Central memory CD4-positive, alpha-beta T cell (primary cell): Measurements from ENCODE around the gene C1orf52.
A peak's percentile ranks its signal among the peaks of the same experiment; 100 is the strongest.

Source experiments
- DNase-seq: peaks from one replicate; pipeline ENCODE4 v3.0.0; 2022
- total RNA-seq, 3 experiments: gene quantifications; one replicate each; lab custom pipeline; 2026; lab: John Stamatoyannopoulos, UW

C1orf52 gene
- total RNA-seq = 34.2 to 53.2 (median 39.6) reads per million in 3 experiments

DNA sequence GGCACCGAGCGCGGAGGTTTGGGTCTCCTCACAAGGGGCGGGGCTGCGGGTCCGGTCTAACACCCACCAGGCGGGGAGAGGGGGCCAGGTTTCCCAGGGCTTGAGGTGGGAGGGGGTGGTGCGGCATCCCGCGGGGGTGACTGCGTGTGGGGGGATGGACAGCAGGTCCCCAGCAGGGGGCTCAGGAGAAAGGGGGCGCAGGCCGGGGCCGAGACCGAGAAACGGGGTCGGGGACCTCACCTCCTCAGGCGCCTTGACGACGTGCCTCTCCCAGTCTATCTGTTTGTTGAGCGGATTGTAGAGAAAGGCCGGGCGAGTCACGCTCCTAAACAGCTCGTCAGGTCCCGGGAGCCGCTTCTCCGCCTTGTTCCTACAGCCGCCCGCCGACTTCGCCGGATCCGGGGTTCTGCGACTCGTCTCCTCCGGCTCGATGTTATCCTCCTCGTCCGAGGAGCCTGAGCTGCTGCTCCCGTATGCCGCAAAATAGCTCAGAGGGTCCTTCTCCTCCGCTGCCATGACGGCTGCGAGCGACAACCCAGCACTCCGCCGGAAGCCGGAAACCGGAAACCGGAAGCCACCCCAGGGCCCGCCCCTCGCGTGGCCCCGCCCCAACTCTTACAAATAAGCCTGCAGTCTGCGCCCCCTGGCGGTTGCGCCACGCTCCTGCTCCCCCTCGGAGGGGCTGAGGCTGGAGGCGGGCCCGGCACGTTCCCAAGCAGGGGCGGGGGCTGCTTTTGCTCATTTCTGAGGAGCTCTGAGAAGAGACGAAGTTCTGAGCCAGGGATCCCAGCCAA lies at the start of gene C1orf52:
C1orf52 (minus strand) TSS at position 545 of the 794 bp plus-strand sequence; CDS start at position 516, 29 bp downstream.
- peak; percentile 93 for DNase-seq

DNA sequence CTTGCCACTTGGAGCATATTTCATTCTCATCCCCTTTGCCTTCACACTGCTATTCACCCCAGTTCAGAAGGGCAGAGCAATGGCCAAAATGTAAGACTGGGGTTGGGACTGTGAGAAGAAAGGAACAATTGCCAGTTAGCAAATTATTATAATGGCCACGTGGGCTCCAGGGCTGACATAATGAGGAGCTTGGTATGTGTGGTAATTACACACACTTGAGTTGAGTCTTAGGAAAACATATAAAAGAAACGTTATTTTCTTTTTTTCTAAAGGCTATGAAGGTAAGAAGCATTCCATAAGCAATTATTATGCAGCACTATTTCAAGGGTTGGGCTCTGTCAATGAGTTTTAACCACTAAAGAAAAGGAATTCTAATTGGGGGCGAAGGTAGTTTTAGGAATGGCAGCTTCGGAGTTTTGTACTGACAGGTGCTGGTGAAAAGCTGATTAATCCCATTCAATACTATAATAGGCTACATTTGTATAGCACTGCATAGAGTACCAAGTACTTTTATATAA lies 49.4 kb upstream of the C1orf52 start:
- DNase-seq = no peak

DNA sequence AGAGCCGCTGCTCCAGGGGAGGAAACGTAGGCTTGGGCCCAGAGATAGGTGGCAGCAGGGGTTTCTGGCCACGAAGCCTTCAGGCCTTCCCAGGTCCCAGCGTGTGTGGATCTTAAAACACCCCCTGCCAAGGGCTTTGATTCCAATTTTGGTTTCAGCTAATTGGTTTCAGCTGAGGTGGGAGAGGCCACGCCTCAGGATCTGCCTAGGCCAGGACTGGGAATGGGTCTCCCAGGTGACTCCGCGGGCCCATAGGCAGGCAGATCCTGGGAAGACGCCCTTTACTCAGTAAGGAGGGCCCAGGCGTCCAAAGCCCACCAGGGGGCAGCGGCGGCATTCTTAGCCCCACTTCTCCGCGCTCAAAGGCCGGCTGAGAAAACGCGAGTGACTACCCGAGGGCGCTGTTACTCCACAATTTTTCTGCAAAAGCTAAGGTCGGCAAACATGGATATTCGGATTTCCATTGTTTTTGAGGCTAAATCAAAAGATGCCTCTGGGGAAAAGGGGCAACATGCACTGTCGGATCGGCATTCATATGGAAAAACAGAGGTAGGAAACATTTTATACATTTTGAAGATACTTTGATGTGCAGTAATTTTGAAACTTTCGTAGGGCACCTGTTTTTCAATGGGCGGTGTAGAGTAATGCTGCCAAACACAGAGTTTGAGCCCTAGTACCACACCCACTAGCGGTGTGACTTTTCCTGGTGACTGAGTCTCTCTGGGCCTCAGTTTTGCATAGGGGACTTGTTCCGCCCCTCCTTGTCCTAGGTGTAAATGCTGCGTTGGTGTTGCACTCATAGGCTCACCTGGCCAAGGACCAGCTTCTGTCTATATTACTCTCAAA lies 48.7 kb upstream of the C1orf52 start:
- DNase-seq = peak; percentile 24

DNA sequence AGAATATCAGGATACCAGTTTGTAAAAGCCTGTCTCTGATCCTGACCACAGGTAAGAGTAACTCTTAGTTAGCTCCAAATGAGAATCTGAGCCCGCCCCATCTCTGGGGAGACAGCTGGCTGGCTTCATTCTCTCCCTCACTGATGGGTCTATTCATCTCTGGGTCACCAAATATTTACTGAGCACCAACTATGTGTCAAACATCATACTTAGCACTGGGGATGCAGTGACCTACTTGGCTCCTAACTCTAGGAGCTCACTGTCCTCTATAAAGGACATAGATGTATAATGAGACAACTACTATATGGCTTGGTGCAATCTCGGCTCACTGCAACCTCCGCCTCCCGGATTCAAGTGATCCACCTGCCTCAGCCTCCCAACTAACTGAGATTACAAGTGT lies 46.8 kb upstream of the C1orf52 start:
- no peak for DNase-seq

DNA sequence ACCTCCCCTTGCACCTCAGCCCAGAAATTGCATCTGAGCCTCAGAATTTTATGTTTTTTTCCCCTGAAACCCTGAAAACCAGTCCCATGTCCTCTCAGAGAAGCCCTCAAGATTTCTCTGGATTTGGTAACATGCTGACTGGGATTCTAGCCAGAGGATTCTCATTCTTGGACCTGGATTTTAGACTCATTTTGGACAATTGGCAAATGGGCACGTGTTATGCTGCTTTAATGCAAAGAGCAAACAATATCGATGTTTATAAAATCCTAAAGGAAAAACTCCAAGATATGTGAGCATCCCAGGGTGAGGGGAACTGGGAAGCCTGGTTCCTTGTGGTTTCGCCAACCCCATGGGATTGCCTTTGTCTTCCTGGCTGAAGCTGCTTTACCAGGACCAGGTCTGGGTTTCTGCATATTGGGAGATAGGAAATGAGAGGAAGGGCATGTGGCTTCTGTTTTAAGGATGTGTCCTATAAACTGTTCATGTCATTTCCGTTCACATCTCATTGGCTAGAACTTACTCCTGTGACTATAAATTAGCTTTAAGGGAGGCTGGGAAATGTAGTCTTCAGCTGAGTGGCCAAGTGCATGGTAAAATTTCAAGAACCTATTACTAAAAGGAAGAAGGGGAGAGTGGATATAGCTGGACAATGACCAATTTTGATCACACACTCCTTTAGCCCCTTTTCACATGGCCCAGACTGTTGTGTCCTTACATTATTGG lies 44.1 kb upstream of the C1orf52 start:
- DNase-seq = no peak

DNA sequence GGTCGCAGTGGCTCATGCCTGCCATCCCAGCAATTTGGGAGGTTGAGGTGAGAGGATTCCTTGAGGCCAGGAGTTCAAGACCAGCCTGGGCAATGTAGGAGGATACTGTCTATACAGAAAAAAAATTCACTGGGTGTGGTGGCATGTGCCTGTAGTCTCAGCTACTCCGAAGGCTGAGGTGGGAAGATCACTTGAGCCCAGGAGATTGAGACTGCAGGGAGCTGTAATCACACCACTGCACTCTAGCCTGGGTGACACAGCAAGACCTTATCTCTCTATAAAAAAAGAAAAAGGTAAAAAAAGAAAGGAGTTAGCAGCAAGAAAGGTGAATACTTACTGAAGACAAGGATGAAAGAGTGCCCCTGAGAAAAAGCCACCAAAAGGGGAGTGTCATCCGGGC lies 40.7 kb upstream of the C1orf52 start:
- DNase-seq = no peak

DNA sequence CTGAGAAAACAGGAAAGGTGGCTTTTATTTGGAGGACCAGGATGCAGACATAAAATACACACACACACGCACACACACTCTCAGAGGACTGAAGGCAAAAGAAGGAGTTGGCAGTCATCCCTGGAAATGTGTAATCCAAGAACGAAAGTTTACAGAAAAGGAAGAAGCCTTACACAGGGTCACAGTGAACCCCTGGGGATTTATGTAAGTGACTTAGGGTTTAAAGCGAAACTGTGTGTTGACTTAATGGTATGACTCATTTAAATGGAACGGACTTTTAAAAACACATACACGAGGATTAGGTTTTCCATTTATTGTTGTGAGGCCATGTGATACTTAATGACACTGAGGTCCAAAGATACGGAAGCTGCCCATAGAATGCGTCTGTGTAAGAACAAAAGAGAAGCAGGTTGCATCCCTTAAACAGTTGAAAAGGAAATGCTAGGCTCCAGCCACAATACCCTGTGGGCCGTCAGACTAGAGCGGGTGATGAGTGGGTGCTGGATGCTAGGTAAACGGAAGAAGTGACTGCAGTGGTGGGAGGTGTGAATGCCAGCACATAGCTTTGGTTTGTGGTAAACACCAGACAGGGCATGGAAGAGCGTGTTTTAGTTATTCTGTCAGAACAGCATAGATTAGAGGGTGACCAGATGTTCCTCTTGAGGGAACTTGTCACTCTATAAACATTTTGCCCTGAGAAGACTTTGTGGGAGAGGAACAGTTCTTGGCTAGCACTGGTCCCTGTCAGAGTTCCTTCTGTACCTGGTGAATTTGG lies 38.6 kb upstream of the C1orf52 start:
- peak; percentile 58 for DNase-seq

DNA sequence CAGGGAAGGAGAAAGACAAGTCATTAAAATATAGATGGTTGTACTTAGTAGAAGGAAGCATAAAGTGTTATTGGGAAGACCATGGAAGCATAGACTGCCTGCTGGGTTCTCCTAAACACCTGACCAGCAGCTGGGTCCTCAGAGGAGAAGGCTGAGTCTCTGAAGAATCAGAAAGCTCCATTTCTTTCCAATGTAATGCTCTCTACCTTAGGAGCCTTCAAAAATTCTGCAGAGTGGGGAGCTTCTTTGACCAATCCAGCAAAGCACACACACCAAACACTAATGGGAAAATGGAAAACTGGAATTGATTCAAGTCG lies 38.0 kb upstream of the C1orf52 start:
- DNase-seq = no peak

DNA sequence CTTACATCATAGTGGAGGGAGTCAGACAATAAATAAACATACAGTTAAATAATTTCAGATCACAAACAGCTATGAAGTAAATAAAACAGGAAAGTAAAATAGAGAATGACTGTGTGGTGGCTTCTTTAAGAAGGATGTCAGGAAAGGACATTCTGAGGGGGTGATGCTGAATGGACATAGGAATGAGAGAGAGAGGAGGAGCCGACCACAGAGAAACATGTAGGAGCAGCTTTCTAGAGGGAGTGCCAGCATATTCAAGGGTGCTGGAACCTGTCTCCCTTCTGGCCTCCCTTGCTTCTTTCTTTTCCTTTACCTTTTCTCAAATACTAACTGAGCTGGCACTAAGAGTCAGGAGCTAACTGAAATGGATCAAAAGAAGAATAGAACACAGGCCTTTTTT lies 37.5 kb upstream of the C1orf52 start:
- no peak for DNase-seq

DNA sequence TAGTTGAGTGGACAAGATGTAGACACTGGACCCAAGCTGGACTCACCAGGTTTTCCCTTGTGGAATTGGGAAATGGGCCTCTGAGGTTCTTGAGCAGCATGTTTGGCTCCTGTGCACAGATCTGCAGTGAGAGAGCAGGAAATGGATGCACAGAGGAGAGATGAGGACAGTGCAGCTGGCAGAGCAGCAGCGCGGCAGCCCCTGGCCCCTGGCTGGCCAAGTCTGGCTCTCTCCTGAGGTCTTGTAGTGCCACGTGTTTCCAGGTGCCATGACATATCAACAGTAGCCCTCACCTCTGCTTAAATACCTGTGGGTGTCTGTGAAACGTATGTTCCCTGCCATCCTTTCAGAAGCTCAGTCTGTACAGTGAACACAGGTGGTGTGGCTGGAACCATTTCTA lies 36.2 kb upstream of the C1orf52 start:
- no peak for DNase-seq

DNA sequence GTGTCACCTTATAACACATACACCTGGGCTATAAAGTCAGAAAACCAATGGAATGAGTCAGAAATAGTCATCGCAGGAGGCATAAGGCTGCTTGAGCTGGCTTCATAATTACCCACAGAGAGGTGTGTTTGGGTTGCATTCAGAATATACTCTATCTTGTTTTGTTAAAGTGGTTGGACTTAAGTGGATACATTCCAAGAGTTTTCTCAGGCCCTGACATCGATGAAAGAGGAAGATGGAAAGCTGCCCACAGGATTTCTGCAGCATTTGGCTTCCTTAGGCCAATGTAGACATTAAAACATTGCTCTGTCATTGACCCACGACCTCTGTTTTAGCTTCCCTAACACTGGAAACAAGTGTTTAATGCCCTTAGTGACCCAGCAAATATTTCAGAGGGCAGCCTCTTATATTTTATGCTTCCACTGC lies 35.6 kb upstream of the C1orf52 start:
- DNase-seq = no peak

DNA sequence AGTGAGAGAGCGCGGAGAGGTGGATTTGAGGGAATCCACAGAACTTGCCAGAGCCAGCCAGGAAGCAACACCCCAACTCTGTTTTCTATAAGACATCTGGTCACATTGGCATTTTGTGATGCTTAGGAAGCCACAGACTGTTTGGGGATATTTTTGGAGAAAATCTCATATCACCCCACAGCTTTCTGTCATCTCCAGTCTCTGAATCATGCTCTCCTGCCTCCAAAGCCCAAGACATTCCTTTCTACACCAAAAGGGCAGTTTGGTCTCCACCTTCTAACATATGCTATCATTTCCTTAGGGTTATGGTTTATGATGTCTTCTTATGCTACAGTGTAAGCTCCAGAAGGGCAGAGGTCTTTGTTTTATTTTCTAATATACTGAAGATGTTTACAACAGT lies 31.4 kb upstream of the C1orf52 start:
- no peak for DNase-seq

DNA sequence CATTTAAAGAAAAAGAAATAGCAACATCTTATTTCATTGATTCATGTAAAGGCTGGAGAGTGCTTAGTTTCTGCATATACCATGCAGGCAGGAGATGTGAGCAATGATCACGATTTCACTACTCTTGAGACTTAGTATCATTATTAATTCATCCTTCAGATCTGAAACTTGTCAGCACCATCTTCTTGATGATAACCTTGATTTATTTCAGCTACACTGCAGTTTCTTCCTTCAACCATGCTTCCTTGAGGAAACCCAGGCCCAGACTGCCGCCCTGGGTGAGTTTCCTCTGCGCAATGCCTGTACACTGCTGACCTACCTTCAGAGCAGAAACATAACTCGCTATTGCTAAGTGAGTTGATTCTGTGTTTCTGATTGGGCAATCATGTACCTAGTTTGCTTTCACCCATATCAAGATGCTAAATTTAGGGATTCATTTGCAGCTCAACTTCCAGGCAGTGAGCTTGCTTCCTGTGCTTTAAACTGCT lies 30.4 kb upstream of the C1orf52 start:
- DNase-seq = no peak

DNA sequence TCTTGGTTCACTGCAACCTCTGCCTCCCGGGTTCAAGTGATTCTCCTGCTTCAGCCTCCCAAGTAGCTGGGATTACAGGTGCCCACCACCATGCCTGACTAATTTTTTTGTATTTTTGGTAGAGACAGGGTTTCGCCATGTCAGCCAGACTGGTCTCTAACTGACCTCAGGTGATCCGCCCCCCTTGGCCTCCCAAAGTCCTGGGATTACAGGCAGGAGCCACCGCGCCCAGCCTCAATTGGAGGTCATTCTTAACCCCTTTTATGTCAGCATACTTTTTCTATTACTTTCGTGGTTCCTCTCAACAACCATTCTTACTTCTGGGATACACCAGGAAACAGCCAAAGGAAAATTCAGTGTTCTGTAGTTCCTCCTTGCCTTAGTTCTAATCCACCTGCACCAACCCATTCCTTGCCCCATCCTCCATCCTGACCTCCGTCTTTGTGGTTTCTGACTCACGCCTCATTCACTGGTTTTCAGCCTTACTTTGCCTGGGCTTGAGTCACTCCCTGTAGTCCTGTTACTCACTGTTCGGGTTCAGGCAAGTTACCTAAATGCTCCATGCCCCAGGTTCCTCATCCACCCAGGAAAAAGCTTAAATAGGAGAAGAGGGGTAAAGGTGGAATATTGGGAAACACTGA lies 29.9 kb upstream of the C1orf52 start:
- DNase-seq = no peak

DNA sequence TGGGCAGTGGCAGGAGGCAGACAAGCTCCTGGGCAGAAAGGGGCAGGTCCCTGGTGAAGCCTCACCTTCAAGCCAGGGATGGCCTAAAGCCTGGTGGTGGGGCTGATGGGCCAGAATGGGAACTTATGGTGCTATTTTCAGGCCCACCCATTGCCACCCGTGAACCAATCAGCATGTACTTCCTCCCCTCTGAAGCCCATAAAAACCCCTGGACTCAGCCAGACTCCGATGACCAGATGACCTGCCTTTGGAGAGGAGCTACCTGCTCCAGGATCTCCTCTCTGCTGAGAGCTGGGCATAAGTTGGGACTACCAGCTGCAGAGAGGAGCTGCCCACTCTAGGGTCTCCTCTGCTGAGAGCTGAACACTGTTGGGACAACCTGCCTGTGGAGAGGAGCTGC lies 24.7 kb upstream of the C1orf52 start:
- no peak for DNase-seq

DNA sequence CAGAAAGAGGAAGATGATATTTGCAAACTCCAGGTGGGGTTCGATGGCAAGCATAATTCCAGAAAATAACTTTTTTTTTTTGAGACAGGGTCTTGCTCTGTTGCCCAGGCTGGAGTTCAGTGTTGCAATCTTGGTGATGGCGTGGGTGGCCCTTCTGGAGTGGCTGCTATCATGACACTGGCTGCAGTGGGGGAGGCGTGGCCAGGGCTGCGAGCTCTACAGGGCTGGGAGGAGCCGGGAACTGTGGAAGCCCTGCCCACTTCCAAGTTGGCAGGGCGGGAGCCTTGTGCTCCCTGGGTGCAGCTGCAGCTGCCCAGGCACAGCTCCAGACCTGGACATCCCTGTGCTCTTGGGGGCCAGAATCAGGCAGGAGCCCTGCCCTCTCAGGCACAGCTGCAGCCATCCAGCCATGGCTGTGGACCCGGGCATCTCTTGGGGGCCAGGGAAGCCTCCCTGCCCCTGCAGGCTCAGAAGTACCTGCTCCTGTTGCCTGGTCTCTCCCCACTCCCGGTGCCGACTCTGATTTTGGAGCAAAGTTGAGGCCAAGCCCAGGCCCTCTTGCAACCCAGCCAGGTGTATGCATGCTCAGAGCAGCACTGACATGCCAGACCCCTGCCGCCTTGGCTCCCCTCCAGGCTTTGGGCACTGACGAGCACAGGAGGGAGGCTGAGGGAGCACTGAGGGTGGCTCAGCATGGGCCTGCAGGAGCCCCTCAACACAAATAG lies 24.2 kb upstream of the C1orf52 start:
- no peak for DNase-seq

DNA sequence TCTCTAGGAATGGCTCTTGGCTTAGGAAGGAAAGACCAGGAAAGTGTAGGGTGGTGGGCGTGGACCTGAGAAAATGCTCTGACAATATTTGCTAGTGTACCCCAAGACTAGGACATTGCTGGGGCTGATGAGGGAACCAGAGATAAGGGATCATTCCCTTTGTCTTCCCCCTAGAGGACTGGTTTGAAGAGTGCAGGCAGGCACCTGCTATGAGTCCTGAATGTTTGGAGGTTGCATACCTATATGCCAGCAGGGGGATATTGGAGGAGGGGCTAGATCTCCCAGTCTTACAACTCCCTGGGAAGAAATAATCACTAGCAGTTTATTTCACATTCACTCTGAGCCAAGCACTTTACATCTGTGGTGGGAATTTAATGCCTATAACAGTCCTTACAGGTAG lies 23.0 kb upstream of the C1orf52 start:
- DNase-seq = no peak

DNA sequence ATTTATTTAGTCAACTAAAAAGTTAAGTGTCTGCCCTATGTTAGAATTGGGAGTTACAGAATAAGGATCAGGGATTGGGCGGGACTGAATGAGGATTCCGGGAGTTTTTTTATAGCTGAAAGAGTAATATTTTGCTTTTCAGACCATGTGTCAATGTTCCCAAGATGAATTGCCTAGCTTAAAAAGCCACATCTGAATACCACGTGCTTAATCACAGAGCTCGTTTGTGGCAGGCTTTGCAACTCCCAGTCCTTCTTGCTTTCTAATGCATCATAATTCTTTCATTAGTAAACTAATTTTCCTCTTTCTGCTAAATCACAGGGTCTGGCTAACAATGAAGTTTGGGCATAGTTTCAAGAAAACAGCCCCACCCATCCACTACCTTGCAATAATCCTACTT lies 21.2 kb upstream of the C1orf52 start:
- DNase-seq = no peak

DNA sequence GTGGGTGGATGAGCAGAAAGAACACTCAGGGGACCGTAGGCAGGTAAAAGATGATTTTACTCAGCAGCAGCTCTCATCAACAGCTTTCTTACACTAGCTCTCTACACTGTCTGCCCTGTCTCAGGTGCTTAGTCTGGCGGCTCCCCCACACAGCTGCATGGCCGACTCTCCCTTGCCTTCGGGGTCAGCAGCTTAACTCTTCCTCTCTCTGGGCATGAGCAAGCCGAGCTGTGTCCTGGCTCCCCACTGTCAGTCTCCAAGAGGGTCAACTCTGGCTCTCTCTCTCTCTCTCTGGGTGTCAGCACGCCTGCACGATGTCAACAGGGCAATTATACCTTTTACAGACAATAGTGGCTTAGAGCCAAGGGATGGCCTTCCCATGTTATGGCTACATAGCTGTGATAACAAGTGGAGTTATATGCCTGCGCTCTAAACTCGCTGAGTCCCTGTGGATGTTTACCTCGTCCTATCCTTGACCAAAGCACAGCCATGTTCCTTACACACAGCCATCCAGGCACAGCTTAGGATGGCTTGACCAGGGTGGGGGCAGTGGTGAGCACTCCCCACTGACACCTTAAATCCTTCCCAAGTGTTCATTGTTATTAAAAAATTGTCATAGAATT lies 20.1 kb upstream of the C1orf52 start:
- DNase-seq = no peak

DNA sequence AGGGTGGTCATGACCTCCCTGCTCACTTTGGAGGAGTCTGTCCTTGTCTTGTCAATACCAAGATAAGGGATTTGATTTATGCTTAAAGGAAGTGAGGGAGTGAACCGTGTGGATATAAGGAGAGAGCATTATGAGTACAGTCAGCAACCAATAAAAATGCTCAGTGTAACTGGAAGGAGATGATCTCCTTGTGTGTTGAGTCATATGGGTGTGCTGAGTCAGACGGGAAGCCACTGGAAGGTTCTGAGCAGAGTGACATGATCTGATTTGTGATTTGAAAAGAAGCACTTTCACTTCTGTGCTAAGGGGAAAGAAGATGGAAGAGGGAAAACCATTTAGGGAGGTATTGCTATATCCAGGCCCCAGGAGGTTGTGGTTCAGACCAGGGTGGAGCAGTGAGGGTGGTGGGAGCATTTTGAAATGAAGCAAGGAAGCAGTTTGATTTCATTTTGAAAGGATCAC lies 19.4 kb upstream of the C1orf52 start:
- no peak for DNase-seq
